Panc1 (cell line): ENCODE measurements around the gene CLK2.

Source experiments
- CTCF ChIP-seq: fragments of 450-650 bp; IDR thresholded peaks from 2 replicates; pipeline ENCODE4 v1.5.1; 2017; ENCODE audit warnings: mild to moderate bottlenecking
- POLR2AphosphoS5 ChIP-seq: IDR thresholded peaks from 2 replicates; pipeline ENCODE4 v1.6.1; 2012; ENCODE audit warnings: mild to moderate bottlenecking, low read depth, low read length, moderate library complexity
- SIN3A ChIP-seq: IDR thresholded peaks from 2 replicates; pipeline ENCODE4 v1.6.1; 2012; ENCODE audit warnings: low read depth, mild to moderate bottlenecking, low read length, moderate library complexity, borderline replicate concordance; ENCODE audit not compliant: insufficient read depth

- TF ChIP-seq CTCF = peak; percentile 95
- TF ChIP-seq POLR2AphosphoS5 = no peak
- TF ChIP-seq SIN3A = 0 out of 2 replicates have a peak, but pooled peaks have one; percentile 21
Observed at GRCh38 chr1:155277070-155277901, 4.0 kb upstream of the CLK2 start, which contains the start of gene HCN3.
